Gastroesophageal sphincter (tissue), 4 donors: Measurements from ENCODE around the gene SPSB1. TPM values are rescaled to one million over a fixed set of nuclear protein-coding genes. Genes with fewer than 3 reads are reported as not detected.

Experiments used
- ATAC-seq: fragments of 150-250 bp; one replicate; pipeline ENCODE4 v1.9.1; 2016; ENCODE audit warnings: mild to moderate bottlenecking, moderate library complexity
- H3K27ac ChIP-seq, 4 donors: fragments of 200-600 bp; sonication (generic) in 3 of 4; 1 replicate in 3 of 4; 2 replicates in 1 of 4; pipeline ENCODE4 v1.5.1; 2016 to 2019
- H3K27me3 ChIP-seq: fragments of 200-600 bp; sonication (generic); one replicate; pipeline ENCODE4 v1.5.1; 2019
- H3K36me3 ChIP-seq, 2 donors: fragments of 200-600 bp; sonication (generic); one replicate each; pipeline ENCODE4 v1.5.1; 2019; ENCODE audit warnings: control low read depth in 1 of 2
- H3K4me1 ChIP-seq, 3 donors: fragments of 200-600 bp; sonication (generic); 1 replicate in 2 of 3; 2 replicates in 1 of 3; pipeline ENCODE4 v1.5.1; 2016 to 2019; ENCODE audit warnings: control low read depth in 2 of 3
- H3K4me3 ChIP-seq, 2 donors: fragments of 200-600 bp; sonication (generic); one replicate each; pipeline ENCODE4 v1.5.1; 2019; ENCODE audit warnings: mild to moderate bottlenecking in 1 of 2, moderate library complexity in 1 of 2
- H3K9me3 ChIP-seq, 3 donors: fragments of 200-600 bp; sonication (generic); one replicate each; pipeline ENCODE4 v1.5.1; 2017 to 2019; ENCODE audit warnings: control low read depth in 2 of 3
- EP300 ChIP-seq: sonication (generic); formaldehyde crosslinking; IDR thresholded peaks from one replicate; pipeline ENCODE4 v1.6.1; 2017; ENCODE audit warnings: antibody characterized with exemption, mild to moderate bottlenecking
- POLR2A ChIP-seq, 2 donors: fragments of 450-650 bp; IDR thresholded peaks; one replicate each; pipeline ENCODE4 v1.6.1; 2017; ENCODE audit warnings: antibody characterized with exemption in 2 of 2, mild to moderate bottlenecking in 2 of 2, moderate library complexity in 1 of 2
- POLR2AphosphoS5 ChIP-seq: sonication (generic); formaldehyde crosslinking; IDR thresholded peaks from one replicate; pipeline ENCODE4 v1.6.1; 2017; ENCODE audit warnings: antibody characterized with exemption
- WGBS, 2 donors: methylation state at CpG; one replicate each; pipeline ENCODE4 v1.1.5; 2018; ENCODE audit warnings: low coverage in 1 of 2; 5-methylcytosine and 5-hydroxymethylcytosine counted together
- total RNA-seq, 4 donors: library from RNA; depleted of rRNA; stranded (reverse); fragments of >200 nt; gene quantifications; one replicate each; pipeline ENCODE4 v1.1.0, GENCODE V29; 2016
- TF ChIP-seq, protein P1 (sequence below), 4 experiments: fragments of 200-600 bp in 2 of 4; fragments of 450-650 bp in 2 of 4; sonication (generic) in 1 of 4; IDR thresholded peaks; one replicate each; pipeline ENCODE4 v1.5.1; 2017 to 2019; ENCODE audit warnings: antibody characterized with exemption in 4 of 4, mild to moderate bottlenecking in 2 of 4, moderate library complexity in 2 of 4

Gene SPSB1
- total RNA-seq, 4 donors from 2014 or later: 56.3 to 111 (median 99.5) TPM

DNA sequence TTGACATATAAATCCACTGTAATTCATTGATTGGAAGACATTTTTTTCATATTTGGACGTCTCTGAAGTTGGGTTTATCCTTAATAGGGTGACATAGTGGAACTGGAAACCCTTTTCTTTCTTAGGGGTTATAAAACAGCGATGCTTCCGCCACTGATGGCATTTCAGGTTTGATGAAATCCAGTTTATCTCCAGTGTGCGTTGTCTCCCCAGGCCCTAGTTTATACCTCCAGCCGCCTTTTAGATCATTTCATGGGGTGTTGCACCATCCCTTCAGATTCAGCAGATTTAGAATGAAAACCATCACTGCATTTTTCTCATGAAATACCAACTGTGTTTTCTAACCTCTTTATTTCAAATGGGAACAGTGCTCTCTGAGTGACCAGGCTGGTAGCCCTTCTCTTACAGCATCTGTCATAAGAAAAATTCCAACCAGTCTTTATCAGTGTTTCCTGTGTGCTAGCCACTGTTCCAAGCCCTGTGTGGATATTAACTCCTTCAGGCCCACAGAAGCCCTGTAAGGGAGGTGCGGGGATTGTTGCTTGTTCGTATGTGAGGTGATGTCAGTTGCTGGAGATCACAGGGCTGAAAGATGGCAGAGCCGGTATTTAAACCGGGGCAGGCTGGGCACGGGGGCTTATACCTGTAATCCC is 39.1 kb upstream of the SPSB1 start:
- H3K27ac ChIP-seq: peak overlapping the region in 2 of 4 donors; percentile 19 to 37
- no peaks in the 10 kb centered on the region for H3K27me3 ChIP-seq
- H3K36me3 ChIP-seq: peaks cover 0 to 33% of the 10 kb centered on the region in 2 donors
- H3K4me1 ChIP-seq: peaks cover 4 to 72% (median 29%) of the 10 kb centered on the region in 3 donors
- ATAC-seq: no peak
- no peaks in the 10 kb centered on the region for H3K9me3 ChIP-seq
- 80 to 87% methylated on average over 5 to 9 of the region's 10 CpGs for WGBS, 2 donors
- no peak overlapping the region for H3K4me3 ChIP-seq
- TF ChIP-seq EP300: no peak
- no peak for TF ChIP-seq POLR2A (IDR thresholded peaks at IDR 0.05)
- no peak for TF ChIP-seq POLR2AphosphoS5
- TF ChIP-seq, protein P1, sequence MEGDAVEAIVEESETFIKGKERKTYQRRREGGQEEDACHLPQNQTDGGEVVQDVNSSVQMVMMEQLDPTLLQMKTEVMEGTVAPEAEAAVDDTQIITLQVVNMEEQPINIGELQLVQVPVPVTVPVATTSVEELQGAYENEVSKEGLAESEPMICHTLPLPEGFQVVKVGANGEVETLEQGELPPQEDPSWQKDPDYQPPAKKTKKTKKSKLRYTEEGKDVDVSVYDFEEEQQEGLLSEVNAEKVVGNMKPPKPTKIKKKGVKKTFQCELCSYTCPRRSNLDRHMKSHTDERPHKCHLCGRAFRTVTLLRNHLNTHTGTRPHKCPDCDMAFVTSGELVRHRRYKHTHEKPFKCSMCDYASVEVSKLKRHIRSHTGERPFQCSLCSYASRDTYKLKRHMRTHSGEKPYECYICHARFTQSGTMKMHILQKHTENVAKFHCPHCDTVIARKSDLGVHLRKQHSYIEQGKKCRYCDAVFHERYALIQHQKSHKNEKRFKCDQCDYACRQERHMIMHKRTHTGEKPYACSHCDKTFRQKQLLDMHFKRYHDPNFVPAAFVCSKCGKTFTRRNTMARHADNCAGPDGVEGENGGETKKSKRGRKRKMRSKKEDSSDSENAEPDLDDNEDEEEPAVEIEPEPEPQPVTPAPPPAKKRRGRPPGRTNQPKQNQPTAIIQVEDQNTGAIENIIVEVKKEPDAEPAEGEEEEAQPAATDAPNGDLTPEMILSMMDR (IDR thresholded peaks at IDR 0.05): no peak

DNA sequence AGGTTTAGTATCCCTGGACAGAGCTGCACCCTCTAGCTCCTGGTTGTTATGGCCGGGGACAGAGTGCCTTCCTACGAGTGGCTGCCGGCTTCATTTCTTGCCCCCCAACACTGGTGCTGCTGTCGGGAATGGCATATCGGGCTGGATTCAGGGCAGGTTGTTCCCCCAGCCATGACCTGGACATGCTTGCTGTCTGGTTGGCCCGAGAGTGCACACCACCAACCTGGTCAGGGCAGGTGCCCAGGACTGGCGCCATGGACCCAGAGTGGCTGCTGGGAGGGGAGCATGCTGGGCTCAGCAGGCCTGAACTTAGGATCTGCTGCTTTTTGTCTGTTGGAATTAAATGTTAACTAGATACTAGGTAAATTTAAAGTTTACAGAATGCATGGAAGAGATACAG is 36.4 kb upstream of the SPSB1 start:
- Histone ChIP-seq H3K27ac (peak overlapping the region in 1 of 4 donors; percentile 24), H3K4me1 (peaks cover 0 to 55% (median 5%) of the 10 kb centered on the region in 3 donors), H3K4me3 (no peak overlapping the region), H3K36me3 (peaks cover 0 to 30% of the 10 kb centered on the region in 2 donors), H3K9me3 (no peaks in the 10 kb centered on the region), H3K27me3 (no peaks in the 10 kb centered on the region)
- ATAC-seq: no peak
- 100% methylated on average over 1 of the region's 7 CpGs; no CpG with 5 or more reads in 1 of the 2 donors for WGBS, 2 donors
- no peak for TF ChIP-seq EP300
- no peak for TF ChIP-seq POLR2A (IDR thresholded peaks at IDR 0.05)
- TF ChIP-seq POLR2AphosphoS5: no peak
- TF ChIP-seq, protein P1 (IDR thresholded peaks at IDR 0.05): no peak

DNA sequence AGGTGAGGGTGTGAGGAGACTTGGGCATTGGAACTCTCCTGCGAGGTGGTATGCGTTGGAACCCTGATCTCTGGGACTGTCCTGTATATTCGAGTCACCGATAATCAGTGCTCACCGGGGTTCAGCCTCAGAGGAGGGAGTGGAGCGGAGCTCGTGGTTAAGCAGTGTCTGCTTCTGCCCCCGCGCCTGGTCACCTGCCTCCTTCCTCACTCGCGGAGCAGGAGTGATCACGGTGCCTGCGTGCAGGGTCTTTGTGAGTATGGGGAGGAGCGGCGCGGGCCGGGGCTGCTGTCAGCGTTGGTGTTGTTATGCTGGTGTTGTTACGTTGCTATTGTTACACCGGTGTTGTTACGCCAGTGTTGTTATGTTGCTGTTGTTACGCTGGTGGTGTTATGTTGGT is 34.8 kb upstream of the SPSB1 start:
- no peak overlapping the region for H3K4me3 ChIP-seq
- TF ChIP-seq, protein P1 (IDR thresholded peaks at IDR 0.05): no peak
- no peak for TF ChIP-seq POLR2A (IDR thresholded peaks at IDR 0.05)
- no peak for TF ChIP-seq EP300
- TF ChIP-seq POLR2AphosphoS5: no peak
- peaks cover 0 to 45% of the 10 kb centered on the region in 2 donors for H3K36me3 ChIP-seq
- peaks cover 0 to 40% (median 0%) of the 10 kb centered on the region in 3 donors for H3K4me1 ChIP-seq
- no peaks in the 10 kb centered on the region for H3K27me3 ChIP-seq
- ATAC-seq: no peak
- H3K27ac ChIP-seq: peak overlapping the region in 1 of 4 donors; percentile 32
- H3K9me3 ChIP-seq: no peaks in the 10 kb centered on the region
- WGBS, 2 donors: 92 to 97% methylated on average over 6 to 13 of the region's 22 CpGs

DNA sequence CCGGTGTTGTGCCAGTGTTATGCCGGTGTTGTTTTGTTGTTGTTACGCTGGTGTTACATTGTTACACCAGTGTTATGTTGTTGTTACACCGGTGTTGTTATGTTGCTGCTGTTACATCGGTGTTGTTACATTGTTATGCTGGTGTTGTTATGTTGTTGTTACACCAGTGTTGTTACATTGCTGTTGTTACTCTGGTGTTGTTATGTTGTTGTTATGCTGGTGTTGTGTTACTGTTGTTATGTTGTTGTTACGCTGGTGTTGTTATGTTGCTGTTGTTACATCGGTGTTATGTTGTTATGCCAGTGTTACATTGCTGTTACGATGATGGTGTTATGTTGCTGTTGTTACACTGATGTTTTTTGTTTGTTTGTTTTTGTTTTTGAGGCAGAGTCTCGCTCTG is 34.1 kb upstream of the SPSB1 start:
- Histone ChIP-seq H3K9me3 (no peaks in the 10 kb centered on the region), H3K27me3 (no peaks in the 10 kb centered on the region), H3K27ac (no peak overlapping the region), H3K4me1 (peaks cover 0 to 32% (median 0%) of the 10 kb centered on the region in 3 donors), H3K4me3 (no peak overlapping the region), H3K36me3 (peaks cover 0 to 53% of the 10 kb centered on the region in 2 donors)
- TF ChIP-seq EP300 (no peak), POLR2AphosphoS5 (no peak), POLR2A (IDR thresholded peaks at IDR 0.05) (no peak)
- TF ChIP-seq, protein P1 (IDR thresholded peaks at IDR 0.05): no peak
- WGBS, 2 donors: 87 to 94% methylated on average over 7 to 8 of the region's 9 CpGs
- no peak for ATAC-seq

DNA sequence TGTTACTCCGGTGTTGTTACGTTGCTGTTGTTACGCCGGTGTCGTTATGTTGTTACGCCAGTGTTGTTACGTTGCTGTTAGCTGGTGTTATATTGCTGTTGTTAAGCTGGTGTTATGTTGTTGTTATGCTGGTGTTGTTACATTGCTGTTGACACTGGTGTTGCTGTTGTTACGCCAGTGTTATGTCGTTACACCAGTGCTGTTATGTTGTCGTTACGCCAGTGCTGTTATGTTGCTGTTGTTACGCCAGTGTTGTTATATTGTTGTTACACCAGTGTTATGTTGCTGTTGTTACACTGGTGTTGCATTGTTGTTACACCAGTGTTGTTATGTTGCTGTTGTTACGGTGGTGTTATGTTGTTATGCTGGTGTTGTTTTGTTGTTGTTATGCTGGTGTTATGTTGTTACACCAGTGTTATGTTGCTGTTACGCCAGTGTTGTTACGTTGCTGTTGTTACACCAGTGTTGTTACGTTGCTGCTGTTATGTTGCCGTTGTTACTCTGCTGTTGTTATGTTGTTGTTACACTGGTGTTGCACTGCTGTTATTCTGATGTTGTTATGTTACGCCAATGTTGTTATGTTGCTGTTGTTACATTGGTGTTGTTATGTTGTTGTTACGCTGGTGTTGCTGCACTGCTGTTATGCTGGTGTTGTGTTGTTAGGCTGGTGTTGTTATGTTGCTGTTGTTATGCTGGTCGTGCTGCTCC is 32.5 kb upstream of the SPSB1 start:
- no peak overlapping the region for H3K4me3 ChIP-seq
- no peaks in the 10 kb centered on the region for H3K9me3 ChIP-seq
- TF ChIP-seq POLR2AphosphoS5: no peak
- no peak for TF ChIP-seq EP300
- TF ChIP-seq, protein P1 (IDR thresholded peaks at IDR 0.05): no peak
- no peak for TF ChIP-seq POLR2A (IDR thresholded peaks at IDR 0.05)
- H3K27me3 ChIP-seq: no peaks in the 10 kb centered on the region
- peaks cover 0 to 19% (median 0%) of the 10 kb centered on the region in 3 donors for H3K4me1 ChIP-seq
- no peak for ATAC-seq
- H3K27ac ChIP-seq: no peak overlapping the region
- 89 to 92% methylated on average over 15 to 19 of the region's 20 CpGs for WGBS, 2 donors
- peaks cover 0 to 66% of the 10 kb centered on the region in 2 donors for H3K36me3 ChIP-seq
